Mucosa of rectum (tissue), 2 donors: ENCODE data around the gene GRIN2D.
A peak's percentile ranks its signal among the peaks of the same experiment; 100 is the strongest.

ENCODE experiments used
- H3K27ac ChIP-seq, 2 donors: one replicate each; pipeline ENCODE4 v1.7.0; 2013; ENCODE audit warnings: inconsistent platforms in 2 of 2, low read depth in 2 of 2, low read length in 2 of 2
- H3K27me3 ChIP-seq, 2 donors: one replicate each; pipeline ENCODE4 v1.7.0; 2013; ENCODE audit warnings: low read length in 2 of 2; ENCODE audit not compliant: control insufficient read depth in 2 of 2, insufficient read depth in 2 of 2
- H3K36me3 ChIP-seq, 2 donors: one replicate each; pipeline ENCODE4 v1.7.0; 2013; ENCODE audit warnings: low read length in 2 of 2; ENCODE audit not compliant: control insufficient read depth in 2 of 2, insufficient read depth in 2 of 2
- H3K4me1 ChIP-seq, 2 donors: one replicate each; pipeline ENCODE4 v1.7.0; 2013; ENCODE audit warnings: low read length in 2 of 2, mild to moderate bottlenecking in 1 of 2; ENCODE audit not compliant: control insufficient read depth in 2 of 2, insufficient read depth in 2 of 2
- H3K4me3 ChIP-seq, 2 donors: one replicate each; pipeline ENCODE4 v1.7.0; 2013; ENCODE audit warnings: low read length in 2 of 2
- H3K9ac ChIP-seq, 2 donors: one replicate each; pipeline ENCODE4 v1.7.0; 2013; ENCODE audit warnings: low read length in 2 of 2, low read depth in 1 of 2, mild to moderate bottlenecking in 1 of 2
- H3K9me3 ChIP-seq, 2 donors: one replicate each; pipeline ENCODE4 v1.7.0; 2013; ENCODE audit warnings: low read length in 2 of 2; ENCODE audit not compliant: control insufficient read depth in 2 of 2
- donor health status: healthy.
- donor health status: Normal muscosa, but diverticular disease.

GRIN2D gene

GRCh38 chr19:48405850-48406249 lies 12.4 kb downstream of the GRIN2D start:
- peaks cover 0 to 6% of the 10 kb centered on the region in 2 donors for H3K27me3 ChIP-seq
- no peaks in the 10 kb centered on the region for H3K4me1 ChIP-seq
- no peak overlapping the region for H3K27ac ChIP-seq
- H3K4me3 ChIP-seq: no peak overlapping the region
- no peak overlapping the region for H3K9ac ChIP-seq
- H3K9me3 ChIP-seq: no peaks in the 10 kb centered on the region
- no peaks in the 10 kb centered on the region for H3K36me3 ChIP-seq

DNA sequence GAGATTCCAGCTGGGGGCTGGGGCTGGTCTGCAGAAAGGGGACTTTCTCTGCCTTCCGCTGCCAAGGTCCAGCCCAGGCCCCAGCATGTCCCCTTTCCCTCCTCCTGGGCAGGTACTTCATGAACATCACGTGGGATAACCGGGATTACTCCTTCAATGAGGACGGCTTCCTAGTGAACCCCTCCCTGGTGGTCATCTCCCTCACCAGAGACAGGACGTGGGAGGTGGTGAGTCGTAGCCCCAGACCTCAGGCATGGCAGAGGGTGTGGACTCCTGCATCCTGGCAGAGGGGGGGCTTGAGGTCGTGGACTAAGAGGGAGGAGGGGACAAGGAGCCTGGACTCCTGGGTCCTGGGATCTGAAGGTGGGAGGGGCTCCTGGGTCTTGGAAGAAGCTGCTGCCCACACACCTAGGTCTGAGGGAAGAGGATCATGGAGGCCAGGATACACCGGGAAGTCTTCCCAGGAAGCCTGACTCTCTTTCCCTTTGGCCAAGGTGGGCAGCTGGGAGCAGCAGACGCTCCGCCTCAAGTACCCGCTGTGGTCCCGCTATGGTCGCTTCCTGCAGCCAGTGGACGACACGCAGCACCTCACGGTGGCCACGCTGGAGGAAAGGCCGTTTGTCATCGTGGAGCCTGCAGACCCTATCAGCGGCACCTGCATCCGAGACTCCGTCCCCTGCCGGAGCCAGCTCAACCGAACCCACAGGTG lies 20.6 kb downstream of the GRIN2D start:
- Histone ChIP-seq H3K9ac (no peak overlapping the region), H3K36me3 (no peaks in the 10 kb centered on the region), H3K27me3 (peaks cover 0 to 5% of the 10 kb centered on the region in 2 donors), H3K9me3 (no peaks in the 10 kb centered on the region), H3K4me1 (no peaks in the 10 kb centered on the region), H3K4me3 (no peak overlapping the region), H3K27ac (no peak overlapping the region)

DNA sequence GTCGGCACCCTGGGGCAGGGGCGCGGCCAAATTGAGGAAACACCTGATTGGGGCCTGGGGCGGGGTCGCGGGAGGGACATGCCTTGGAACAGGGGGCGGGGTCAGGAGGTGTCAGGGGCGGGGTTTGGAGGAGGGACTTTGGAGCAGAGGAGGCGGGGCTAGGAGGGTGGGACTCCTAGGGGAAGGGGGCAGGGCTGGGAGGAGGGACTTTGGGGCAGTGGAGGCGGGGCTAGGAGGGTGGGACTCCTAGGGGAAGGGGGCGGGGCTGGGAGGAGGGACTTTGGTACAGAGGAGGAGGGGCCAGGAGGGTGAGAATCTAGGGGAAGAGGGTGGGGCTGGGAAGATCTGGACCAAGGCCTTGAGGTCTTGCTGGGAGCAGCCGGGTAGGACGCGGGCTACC lies 21.9 kb downstream of the GRIN2D start:
- peaks cover 0 to 5% of the 10 kb centered on the region in 2 donors for H3K27me3 ChIP-seq
- H3K4me1 ChIP-seq: no peaks in the 10 kb centered on the region
- H3K36me3 ChIP-seq: no peaks in the 10 kb centered on the region
- no peak overlapping the region for H3K9ac ChIP-seq
- no peak overlapping the region for H3K4me3 ChIP-seq
- no peaks in the 10 kb centered on the region for H3K9me3 ChIP-seq
- no peak overlapping the region for H3K27ac ChIP-seq

DNA sequence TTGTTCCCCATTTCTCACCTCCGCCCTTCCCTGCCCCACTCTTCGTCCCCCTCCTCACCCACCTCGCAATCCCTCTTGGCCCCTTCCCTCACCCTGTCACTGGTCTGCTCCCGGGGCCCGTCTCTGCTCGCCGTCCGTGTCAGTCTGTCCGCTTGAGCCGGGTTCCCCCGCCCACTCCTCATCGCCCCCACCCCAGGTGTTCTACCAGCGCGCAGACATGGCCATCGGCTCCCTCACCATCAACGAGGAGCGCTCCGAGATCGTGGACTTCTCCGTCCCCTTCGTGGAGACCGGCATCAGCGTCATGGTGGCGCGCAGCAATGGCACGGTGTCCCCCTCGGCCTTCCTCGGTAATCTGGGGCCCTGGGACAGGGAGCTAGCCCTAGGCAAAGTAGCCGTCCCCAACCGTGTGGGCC lies 22.3 kb downstream of the GRIN2D start:
- Histone ChIP-seq H3K27ac (no peak overlapping the region), H3K9me3 (no peaks in the 10 kb centered on the region), H3K4me3 (no peak overlapping the region), H3K27me3 (peaks cover 0 to 5% of the 10 kb centered on the region in 2 donors), H3K36me3 (no peaks in the 10 kb centered on the region), H3K4me1 (no peaks in the 10 kb centered on the region), H3K9ac (no peak overlapping the region)

DNA sequence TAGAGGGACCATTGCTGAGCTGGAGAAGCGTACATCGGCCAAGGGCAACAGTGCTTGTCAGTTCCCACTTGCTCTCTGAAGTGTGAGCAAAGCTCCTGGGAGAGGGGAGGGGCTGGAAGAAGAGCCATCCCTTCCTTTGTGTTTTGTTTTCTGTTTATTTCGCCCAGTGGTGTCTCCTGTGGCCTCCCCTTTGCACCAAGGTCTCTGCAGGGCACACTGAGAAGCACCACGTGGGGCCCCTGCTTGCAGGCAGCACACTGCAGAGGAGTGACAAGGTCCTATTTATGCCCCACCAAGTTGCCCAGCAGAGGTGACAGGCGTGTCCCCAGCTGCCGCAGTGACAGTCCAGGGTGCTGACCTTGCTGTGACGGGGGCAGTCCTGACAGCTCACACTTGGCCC lies 24.0 kb downstream of the GRIN2D start:
- no peaks in the 10 kb centered on the region for H3K4me1 ChIP-seq
- no peaks in the 10 kb centered on the region for H3K36me3 ChIP-seq
- peaks cover 0 to 5% of the 10 kb centered on the region in 2 donors for H3K27me3 ChIP-seq
- H3K4me3 ChIP-seq: no peak overlapping the region
- no peaks in the 10 kb centered on the region for H3K9me3 ChIP-seq
- H3K9ac ChIP-seq: no peak overlapping the region
- H3K27ac ChIP-seq: no peak overlapping the region

DNA sequence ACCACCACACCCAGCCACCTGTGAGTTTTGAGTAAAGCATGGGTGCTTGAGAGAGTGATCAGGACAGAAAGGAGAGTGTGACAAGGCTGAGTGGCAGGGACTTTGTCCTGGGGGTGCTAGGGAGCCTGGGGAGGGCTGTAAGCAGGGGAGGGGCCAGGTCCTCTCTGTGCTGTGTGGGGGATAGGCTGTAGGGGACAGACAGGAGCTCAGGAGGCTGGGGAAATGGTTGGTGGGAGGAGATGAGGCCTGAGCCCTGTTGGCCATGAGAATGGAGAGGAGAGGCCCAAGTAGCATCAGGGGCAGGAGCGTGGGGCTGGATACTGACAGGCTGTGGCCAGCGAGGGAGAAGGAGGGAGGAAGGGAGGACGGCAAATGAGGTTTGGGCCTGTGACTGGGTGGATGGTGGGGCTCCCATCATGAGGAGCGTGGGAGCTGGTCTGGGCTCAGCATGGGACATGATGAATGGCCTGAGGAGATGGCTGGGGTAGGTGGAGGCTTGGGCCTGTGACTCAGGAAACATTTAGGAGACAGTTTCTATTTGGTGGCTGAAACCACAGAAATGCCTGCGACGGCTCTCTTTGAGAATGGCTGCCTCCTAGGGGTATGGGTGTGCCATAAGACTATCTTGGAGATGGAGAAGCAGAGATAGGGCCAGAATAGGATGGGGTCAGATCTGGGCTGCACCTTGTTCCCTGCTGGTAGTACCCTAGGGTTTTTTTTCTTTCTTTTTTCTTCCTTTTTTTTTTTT lies 25.0 kb downstream of the GRIN2D start:
- Histone ChIP-seq H3K36me3 (no peaks in the 10 kb centered on the region), H3K27me3 (peaks cover 0 to 5% of the 10 kb centered on the region in 2 donors), H3K27ac (no peak overlapping the region), H3K4me1 (no peaks in the 10 kb centered on the region), H3K4me3 (no peak overlapping the region), H3K9ac (no peak overlapping the region), H3K9me3 (no peaks in the 10 kb centered on the region)

GRCh38 chr19:48419158-48419920 lies 25.9 kb downstream of the GRIN2D start:
- Histone ChIP-seq H3K27ac (no peak overlapping the region), H3K4me1 (no peaks in the 10 kb centered on the region), H3K9me3 (no peaks in the 10 kb centered on the region), H3K36me3 (no peaks in the 10 kb centered on the region), H3K9ac (no peak overlapping the region), H3K27me3 (peaks cover 0 to 5% of the 10 kb centered on the region in 2 donors), H3K4me3 (peak overlapping the region in 1 of 2 donors; percentile 5)

GRCh38 chr19:48421548-48421947 lies 28.1 kb downstream of the GRIN2D start:
- Histone ChIP-seq H3K4me1 (no peaks in the 10 kb centered on the region), H3K27me3 (peaks cover 0 to 5% of the 10 kb centered on the region in 2 donors)

DNA sequence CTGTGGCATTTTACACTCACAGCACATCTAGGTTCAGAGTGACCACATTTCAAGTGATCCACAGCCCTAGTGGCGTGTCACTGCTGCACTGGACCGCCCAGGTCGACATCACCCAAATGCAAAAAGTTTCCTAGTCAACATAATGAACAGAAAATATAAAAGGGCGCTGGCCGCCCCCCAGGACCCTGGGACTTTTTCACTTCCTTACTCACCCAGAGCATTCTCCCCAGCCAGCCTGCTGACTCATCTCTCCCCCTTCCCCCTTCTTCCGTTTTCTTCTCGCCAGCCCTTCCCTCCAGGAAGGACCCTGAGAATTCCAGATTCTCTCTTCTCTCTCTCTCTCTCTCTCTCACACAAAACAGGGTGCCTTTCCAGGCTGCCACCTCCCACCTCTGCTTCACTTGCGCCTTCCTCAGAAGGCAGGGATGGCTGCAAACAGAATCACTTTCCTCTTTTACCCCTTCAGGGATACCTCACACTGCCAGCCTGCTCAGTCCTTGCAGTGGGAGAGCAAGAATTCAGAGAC lies 31.3 kb downstream of the GRIN2D start:
- Histone ChIP-seq H3K27ac (no peak overlapping the region), H3K27me3 (no peaks in the 10 kb centered on the region), H3K36me3 (no peaks in the 10 kb centered on the region)

More at GRCh38 chr19:48421548-48421947, 28.1 kb downstream of the GRIN2D start:
- H3K9ac ChIP-seq: no peak overlapping the region
- H3K9me3 ChIP-seq: no peaks in the 10 kb centered on the region
- H3K27ac ChIP-seq: no peak overlapping the region
- no peak overlapping the region for H3K4me3 ChIP-seq
- no peaks in the 10 kb centered on the region for H3K36me3 ChIP-seq

DNA sequence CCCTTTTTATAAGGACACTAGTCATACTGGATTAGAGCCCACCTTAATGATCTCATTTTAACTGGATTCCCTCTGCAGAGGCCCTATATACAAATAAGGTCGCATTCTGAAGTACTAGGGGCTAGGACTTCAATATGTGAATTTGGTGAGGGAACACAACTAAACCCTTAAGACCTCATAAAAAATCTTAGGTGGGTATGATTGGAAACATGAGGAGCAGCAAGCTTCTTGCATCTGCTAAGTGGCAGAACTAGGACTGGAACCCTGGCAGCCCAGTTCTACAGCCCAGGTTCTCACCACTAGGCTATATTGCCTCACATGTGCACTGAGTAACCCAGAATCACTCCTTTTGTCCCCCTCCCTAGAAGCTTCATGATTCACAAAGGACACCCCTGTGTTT lies 35.2 kb downstream of the GRIN2D start:
- no peak overlapping the region for H3K9ac ChIP-seq
- H3K36me3 ChIP-seq: no peaks in the 10 kb centered on the region
- H3K4me1 ChIP-seq: no peaks in the 10 kb centered on the region
- no peaks in the 10 kb centered on the region for H3K27me3 ChIP-seq
- no peak overlapping the region for H3K27ac ChIP-seq
- H3K4me3 ChIP-seq: no peak overlapping the region
- no peaks in the 10 kb centered on the region for H3K9me3 ChIP-seq

More for the DNA sequence above, 31.3 kb downstream of the GRIN2D start:
- no peak overlapping the region for H3K4me3 ChIP-seq
- H3K9me3 ChIP-seq: no peaks in the 10 kb centered on the region
- no peak overlapping the region for H3K9ac ChIP-seq
- H3K4me1 ChIP-seq: no peaks in the 10 kb centered on the region
